ENCODE results near the gene PCDH9.
"Not testable (repeated sequence)": the region's sequence is repeated elsewhere in the genome, so short reads cannot be mapped to it uniquely, and the experiment has no call there.

PCDH9 gene

DNA sequence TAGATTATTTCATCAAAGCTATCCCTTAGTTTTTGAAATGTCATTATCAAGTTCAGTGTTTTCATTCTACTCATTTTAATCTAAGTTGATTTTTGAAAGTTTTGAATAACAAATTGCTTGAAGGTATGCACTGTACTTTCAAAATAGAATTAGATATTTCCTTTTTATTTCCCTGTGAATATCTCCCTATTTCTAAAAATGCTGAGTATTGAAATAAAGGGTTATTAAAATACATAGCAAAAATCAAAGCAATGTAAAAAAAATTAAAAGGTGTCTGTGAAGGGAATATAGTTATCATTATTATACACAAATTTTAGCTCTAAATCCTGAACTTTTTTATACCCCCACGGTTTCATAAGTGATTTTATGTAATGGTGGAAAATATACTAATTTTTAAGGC, 967.8 kb downstream of the PCDH9 start:
- Histone ChIP-seq H3K4me1 (ENCODE audit: control insufficient read depth, low read depth, low read length) (no peaks in the 10 kb centered on the region), H3K36me3 (ENCODE audit: control insufficient read depth, low read depth, low read length) (no peaks in the 10 kb centered on the region), H3K4me3 (ENCODE audit: low read length) (no peak overlapping the region), H3K9ac (ENCODE audit: low read length) (no peak overlapping the region), H3K27me3 (ENCODE audit: control insufficient read depth, insufficient read depth, low read length) (no peaks in the 10 kb centered on the region), H3K9me3 (ENCODE audit: control insufficient read depth, low read depth, low read length) (no peaks in the 10 kb centered on the region), H3K27ac (ENCODE audit: low read length) (no peak overlapping the region)

DNA sequence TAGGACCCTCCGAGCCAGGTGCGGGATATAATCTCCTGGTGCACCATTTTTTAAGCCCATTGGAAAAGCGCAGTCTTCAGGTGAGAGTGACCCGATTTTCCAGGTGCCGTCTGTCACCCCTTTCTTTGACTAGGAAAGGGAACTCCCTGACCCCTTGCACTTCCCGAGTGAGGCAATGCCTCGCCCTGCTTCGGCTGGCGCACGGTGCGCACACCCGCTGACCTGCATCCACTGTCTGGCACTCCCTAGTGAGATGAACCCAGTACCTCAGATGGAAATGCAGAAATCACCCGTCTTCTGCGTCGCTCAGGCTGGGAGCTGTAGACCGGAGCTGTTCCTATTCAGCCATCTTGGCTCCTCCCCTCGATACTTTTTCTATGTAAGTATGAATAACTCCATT, 970.7 kb downstream of the PCDH9 start:
- not testable (repeated sequence) for H3K36me3 ChIP-seq (ENCODE audit: control insufficient read depth, low read depth, low read length); H3K27ac ChIP-seq (ENCODE audit: low read length); H3K4me3 ChIP-seq (ENCODE audit: low read length); H3K4me1 ChIP-seq (ENCODE audit: control insufficient read depth, low read depth, low read length); H3K27me3 ChIP-seq (ENCODE audit: control insufficient read depth, insufficient read depth, low read length); H3K9me3 ChIP-seq (ENCODE audit: control insufficient read depth, low read depth, low read length); H3K9ac ChIP-seq (ENCODE audit: low read length)
